ENCODE results near the gene OTUD3. TPM values are rescaled to one million over a fixed set of nuclear protein-coding genes. Genes with fewer than 3 reads are reported as not detected.

Gene OTUD3
- total and polyA plus RNA-seq, 2 of the 13 experiments (the other 11 are each of a cell fraction or from before 2014, with no cell fraction given), result 5.2 to 7.5 TPM

DNA sequence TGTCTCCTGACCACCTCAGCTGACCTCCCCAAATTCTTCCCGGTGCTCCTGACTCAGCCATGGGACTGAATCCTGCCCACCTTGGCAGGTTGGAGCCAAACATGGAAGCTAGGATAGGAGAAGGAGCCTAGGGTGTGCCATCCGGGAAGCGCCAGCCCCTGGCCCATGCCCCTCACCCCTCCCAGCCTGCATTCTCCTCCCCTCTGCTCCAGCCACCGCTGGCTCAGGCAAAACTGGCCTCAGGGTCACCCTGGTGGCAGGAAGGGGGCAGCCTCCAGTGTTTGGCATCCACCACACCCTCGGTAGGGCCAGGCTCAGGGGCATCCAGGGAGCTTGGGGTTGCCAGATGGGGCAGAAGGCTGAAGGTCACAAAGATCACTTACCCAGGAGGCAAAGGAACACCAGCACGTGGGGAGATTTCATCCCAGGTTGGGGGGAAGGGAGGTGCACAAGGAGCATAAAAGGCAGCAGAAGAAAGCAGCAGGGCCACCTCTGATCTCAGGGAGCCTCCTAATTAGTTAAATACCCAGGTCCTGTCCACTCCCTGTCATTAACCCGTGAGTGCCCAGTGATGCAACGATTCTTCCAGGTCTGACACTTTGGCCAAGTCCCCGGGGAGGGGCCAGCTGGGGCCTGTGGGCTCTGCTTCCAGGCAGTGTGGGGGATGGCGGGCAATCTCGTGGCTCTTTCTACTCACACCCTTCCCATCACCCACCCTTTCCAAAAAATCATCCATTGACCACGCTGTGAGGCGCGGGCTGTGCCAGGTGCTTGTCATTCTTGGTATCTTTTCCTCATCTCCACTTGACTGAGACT, 41.1 kb downstream of the OTUD3 start, which contains the start of gene PLA2G2E (continued):
- TF ChIP-seq NBN (conservative IDR thresholded peaks at IDR 0.05) (no peak), ZFP90 (CRISPR knock-in tag; IDR thresholded peaks at IDR 0.05; ENCODE audit: borderline replicate concordance) (0 out of 2 replicates have a peak, but pooled peaks have one; percentile 28), KAT2B (IDR thresholded peaks at IDR 0.05; ENCODE audit: borderline replicate concordance, low read depth, low read length) (no peak)

DNA sequence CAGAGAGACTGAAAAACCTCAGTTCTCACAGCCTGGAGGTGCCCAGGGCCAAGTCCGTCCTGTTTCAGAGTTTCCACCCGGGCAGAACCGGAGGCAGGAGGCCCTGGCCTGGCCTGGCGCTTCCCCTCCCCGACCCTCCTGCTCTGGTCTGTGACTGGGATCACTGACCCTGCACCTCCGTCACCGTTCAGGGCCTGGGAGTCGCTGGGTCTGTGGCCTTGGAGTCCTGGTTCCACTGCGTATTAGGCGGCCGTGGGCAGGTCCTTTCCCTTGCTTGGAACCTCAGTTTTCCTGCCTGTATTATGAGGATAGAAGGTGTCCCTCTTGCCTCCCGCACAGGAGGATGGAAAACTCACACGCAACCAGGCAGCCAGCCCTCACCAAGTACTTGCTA, 41.8 kb downstream of the OTUD3 start:
- no peak overlapping the region for H2AFZ ChIP-seq (ENCODE audit: low read length)
- CTCF ChIA-PET (ENCODE audit: low intra/inter-chr PET ratio, low total read pairs), result no interaction called here
- no peak overlapping the region for H3K4me3 ChIP-seq (replicated peaks in 1 of 3; ENCODE audit: insufficient read depth in 1 of 3, low read depth in 2 of 3, low read length in 3 of 3)
- in situ Hi-C loops (cut with HindIII; ENCODE audit: extremely low pct_ligation_motif_present, low pct_unique_long_range_greater_than_20kb), result loop anchor here (5.0 kb wide), 2 partner anchors 48 to 228 kb away; no protein-coding TSS in a partner anchor
- POLR2A ChIA-PET, result no interaction called here
- H3K4me2 ChIP-seq (ENCODE audit: low read depth, low read length), result no peak overlapping the region
- intact Hi-C loops (cut with micrococcal nuclease; ENCODE audit: unreplicated experiment), result no loop called here
- no peaks in the 10 kb centered on the region for H3K36me3 ChIP-seq (replicated peaks in 1 of 2; ENCODE audit: control insufficient read depth in 1 of 2, insufficient read depth in 2 of 2, low read length in 2 of 2)
- 38% methylated on average over 3 of the region's 13 CpGs for WGBS (ENCODE audit: low lambda C conversion rate)
- H3K9ac ChIP-seq (ENCODE audit: insufficient read depth, low read depth, low read length), result peak overlapping the region; percentile 80
- peak; percentile 30 for DNase-seq (ENCODE audit: low spot score)
- no peaks in the 10 kb centered on the region for H3K79me2 ChIP-seq (ENCODE audit: insufficient read depth, low read length)
- no peaks in the 10 kb centered on the region for H4K20me1 ChIP-seq (ENCODE audit: insufficient read depth, low read length)
- peak; percentile 46 for ATAC-seq
- no TSS peak for BruUV-seq (replicated peaks)
- H3K4me1 ChIP-seq (ENCODE audit: insufficient read depth, low read length), result peaks cover 87% of the 10 kb centered on the region
- peak overlapping the region; percentile 94 for H3K27ac ChIP-seq (ENCODE audit: extremely low read length, insufficient read depth, low read length)
- no peaks in the 10 kb centered on the region for H3K27me3 ChIP-seq (ENCODE audit: control insufficient read depth in 1 of 2, insufficient read depth in 2 of 2, low read length in 2 of 2)
- H3K9me3 ChIP-seq (ENCODE audit: low read length), result no peaks in the 10 kb centered on the region
- no peak for FAIRE-seq
- TF ChIP-seq ZNF839 (CRISPR knock-in tag; IDR thresholded peaks at IDR 0.05; ENCODE audit: borderline replicate concordance) (no peak), DNMT3B (CRISPR knock-in tag; conservative IDR thresholded peaks at IDR 0.05) (no peak), HNRNPUL1 (IDR thresholded peaks at IDR 0.05; ENCODE audit: low read depth, low read length) (no peak), ZNF547 (CRISPR knock-in tag; IDR thresholded peaks at IDR 0.05) (no peak), ZFP82 (CRISPR knock-in tag; IDR thresholded peaks at IDR 0.05; ENCODE audit: borderline replicate concordance) (0 out of 2 replicates have a peak, but pooled peaks have one; percentile 18), ZBTB42 (CRISPR knock-in tag; IDR thresholded peaks at IDR 0.05) (no peak), RXRB (CRISPR knock-in tag; IDR thresholded peaks at IDR 0.05; ENCODE audit: borderline replicate concordance) (0 out of 2 replicates have a peak, but pooled peaks have one; percentile 35), HOXA5 (CRISPR knock-in tag; IDR thresholded peaks at IDR 0.05) (no peak)
- TF ChIP-seq, protein P1, sequence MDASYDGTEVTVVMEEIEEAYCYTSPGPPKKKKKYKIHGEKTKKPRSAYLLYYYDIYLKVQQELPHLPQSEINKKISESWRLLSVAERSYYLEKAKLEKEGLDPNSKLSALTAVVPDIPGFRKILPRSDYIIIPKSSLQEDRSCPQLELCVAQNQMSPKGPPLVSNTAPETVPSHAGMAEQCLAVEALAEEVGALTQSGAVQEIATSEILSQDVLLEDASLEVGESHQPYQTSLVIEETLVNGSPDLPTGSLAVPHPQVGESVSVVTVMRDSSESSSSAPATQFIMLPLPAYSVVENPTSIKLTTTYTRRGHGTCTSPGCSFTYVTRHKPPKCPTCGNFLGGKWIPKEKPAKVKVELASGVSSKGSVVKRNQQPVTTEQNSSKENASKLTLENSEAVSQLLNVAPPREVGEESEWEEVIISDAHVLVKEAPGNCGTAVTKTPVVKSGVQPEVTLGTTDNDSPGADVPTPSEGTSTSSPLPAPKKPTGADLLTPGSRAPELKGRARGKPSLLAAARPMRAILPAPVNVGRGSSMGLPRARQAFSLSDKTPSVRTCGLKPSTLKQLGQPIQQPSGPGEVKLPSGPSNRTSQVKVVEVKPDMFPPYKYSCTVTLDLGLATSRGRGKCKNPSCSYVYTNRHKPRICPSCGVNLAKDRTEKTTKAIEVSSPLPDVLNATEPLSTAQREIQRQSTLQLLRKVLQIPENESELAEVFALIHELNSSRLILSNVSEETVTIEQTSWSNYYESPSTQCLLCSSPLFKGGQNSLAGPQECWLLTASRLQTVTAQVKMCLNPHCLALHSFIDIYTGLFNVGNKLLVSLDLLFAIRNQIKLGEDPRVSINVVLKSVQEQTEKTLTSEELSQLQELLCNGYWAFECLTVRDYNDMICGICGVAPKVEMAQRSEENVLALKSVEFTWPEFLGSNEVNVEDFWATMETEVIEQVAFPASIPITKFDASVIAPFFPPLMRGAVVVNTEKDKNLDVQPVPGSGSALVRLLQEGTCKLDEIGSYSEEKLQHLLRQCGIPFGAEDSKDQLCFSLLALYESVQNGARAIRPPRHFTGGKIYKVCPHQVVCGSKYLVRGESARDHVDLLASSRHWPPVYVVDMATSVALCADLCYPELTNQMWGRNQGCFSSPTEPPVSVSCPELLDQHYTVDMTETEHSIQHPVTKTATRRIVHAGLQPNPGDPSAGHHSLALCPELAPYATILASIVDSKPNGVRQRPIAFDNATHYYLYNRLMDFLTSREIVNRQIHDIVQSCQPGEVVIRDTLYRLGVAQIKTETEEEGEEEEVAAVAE (CRISPR knock-in tag; IDR thresholded peaks at IDR 0.05; ENCODE audit: borderline replicate concordance), result no peak
- TF ChIP-seq, protein P2, sequence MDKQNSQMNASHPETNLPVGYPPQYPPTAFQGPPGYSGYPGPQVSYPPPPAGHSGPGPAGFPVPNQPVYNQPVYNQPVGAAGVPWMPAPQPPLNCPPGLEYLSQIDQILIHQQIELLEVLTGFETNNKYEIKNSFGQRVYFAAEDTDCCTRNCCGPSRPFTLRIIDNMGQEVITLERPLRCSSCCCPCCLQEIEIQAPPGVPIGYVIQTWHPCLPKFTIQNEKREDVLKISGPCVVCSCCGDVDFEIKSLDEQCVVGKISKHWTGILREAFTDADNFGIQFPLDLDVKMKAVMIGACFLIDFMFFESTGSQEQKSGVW (CRISPR knock-in tag; IDR thresholded peaks at IDR 0.05; ENCODE audit: borderline replicate concordance), result no peak
- TF ChIP-seq, protein P3, sequence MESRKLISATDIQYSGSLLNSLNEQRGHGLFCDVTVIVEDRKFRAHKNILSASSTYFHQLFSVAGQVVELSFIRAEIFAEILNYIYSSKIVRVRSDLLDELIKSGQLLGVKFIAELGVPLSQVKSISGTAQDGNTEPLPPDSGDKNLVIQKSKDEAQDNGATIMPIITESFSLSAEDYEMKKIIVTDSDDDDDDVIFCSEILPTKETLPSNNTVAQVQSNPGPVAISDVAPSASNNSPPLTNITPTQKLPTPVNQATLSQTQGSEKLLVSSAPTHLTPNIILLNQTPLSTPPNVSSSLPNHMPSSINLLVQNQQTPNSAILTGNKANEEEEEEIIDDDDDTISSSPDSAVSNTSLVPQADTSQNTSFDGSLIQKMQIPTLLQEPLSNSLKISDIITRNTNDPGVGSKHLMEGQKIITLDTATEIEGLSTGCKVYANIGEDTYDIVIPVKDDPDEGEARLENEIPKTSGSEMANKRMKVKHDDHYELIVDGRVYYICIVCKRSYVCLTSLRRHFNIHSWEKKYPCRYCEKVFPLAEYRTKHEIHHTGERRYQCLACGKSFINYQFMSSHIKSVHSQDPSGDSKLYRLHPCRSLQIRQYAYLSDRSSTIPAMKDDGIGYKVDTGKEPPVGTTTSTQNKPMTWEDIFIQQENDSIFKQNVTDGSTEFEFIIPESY (CRISPR knock-in tag; IDR thresholded peaks at IDR 0.05), result peak; percentile 90
